Tibial nerve (tissue), 4 donors: ENCODE results near the gene BOC.

Source experiments
- CTCF ChIP-seq, 5 experiments: fragments of 200-600 bp in 3 of 5; fragments of 450-650 bp in 2 of 5; sonication (generic) in 3 of 5; IDR thresholded peaks; one replicate each; pipeline ENCODE4 v1.5.1; 2016 to 2019; ENCODE audit warnings: antibody characterized with exemption in 5 of 5, mild to moderate bottlenecking in 3 of 5, moderate library complexity in 2 of 5
- EP300 ChIP-seq, 2 donors: sonication (generic); formaldehyde crosslinking; IDR thresholded peaks; one replicate each; pipeline ENCODE4 v1.6.1; 2017; ENCODE audit warnings: antibody characterized with exemption in 2 of 2, mild to moderate bottlenecking in 1 of 2
- POLR2A ChIP-seq, 2 donors: fragments of 450-650 bp; IDR thresholded peaks; one replicate each; pipeline ENCODE4 v1.6.1; 2017; ENCODE audit warnings: antibody characterized with exemption in 2 of 2, mild to moderate bottlenecking in 2 of 2, moderate library complexity in 2 of 2

- TF ChIP-seq CTCF (IDR thresholded peaks at IDR 0.05) (peak in 4 of 5 experiments; percentile 27 to 47 (median 38)), EP300 (IDR thresholded peaks at IDR 0.05) (peak in 1 of 2 donors; percentile 51), POLR2A (IDR thresholded peaks at IDR 0.05) (peak in 1 of 2 donors; percentile 13)
These were observed 64.8 kb downstream of the BOC start for GRCh38 chr3:113275929-113276750.
